Measurements from ENCODE around the gene COL11A2. TPM values are rescaled to one million over a fixed set of nuclear protein-coding genes. Genes with fewer than 3 reads are reported as not detected.
"Not testable (repeated sequence)": the region's sequence is repeated elsewhere in the genome, so short reads cannot be mapped to it uniquely, and the experiment has no call there.

The COL11A2 gene
- total and polyA plus RNA-seq, 2 donors, result 2.1 to 5.5 TPM

DNA sequence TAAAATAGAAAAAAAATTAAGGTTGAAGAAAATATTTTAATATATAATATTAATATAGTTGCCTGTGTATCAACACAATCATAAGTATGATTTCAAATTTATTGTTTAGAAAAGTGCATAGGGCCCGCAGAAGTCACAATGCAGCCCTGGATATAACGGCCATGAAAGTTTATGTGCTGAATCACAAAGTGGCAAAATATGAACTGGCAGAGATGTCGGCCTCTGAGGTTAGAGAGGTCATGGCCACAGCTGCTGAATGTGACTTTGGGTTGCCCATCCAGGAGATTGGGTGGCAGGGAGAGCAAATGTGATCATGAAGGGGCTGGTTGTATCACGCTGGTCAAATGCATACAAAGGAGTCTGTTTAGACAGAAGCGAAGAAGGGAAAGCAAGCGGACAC is 35.7 kb downstream of the COL11A2 start:
- Histone ChIP-seq H3K4me3 (ENCODE audit: low read length in 2 of 2) (no peak overlapping the region), H3K27ac (ENCODE audit: low read depth in 1 of 2, low read length in 1 of 2) (no peak overlapping the region), H3K36me3 (ENCODE audit: control insufficient read depth in 2 of 2, insufficient read depth in 2 of 2, low read length in 1 of 2) (no peaks in the 10 kb centered on the region), H3K9me3 (ENCODE audit: control insufficient read depth in 2 of 2, insufficient read depth in 1 of 2, low read length in 1 of 2) (peaks cover 0 to 2% of the 10 kb centered on the region in 2 donors), H3K4me1 (ENCODE audit: control insufficient read depth in 2 of 2, insufficient read depth in 2 of 2, low read length in 2 of 2) (peaks cover 0 to 4% of the 10 kb centered on the region in 2 donors), H3K27me3 (ENCODE audit: control insufficient read depth in 2 of 2, insufficient read depth in 1 of 2, low read length in 1 of 2) (peaks cover 0 to 13% of the 10 kb centered on the region in 2 donors)
- no peak for DNase-seq (ENCODE audit: low read depth in 6 of 9, low spot score in 9 of 9)
- 98% methylated on average over 6 of the region's 6 CpGs for WGBS

DNA sequence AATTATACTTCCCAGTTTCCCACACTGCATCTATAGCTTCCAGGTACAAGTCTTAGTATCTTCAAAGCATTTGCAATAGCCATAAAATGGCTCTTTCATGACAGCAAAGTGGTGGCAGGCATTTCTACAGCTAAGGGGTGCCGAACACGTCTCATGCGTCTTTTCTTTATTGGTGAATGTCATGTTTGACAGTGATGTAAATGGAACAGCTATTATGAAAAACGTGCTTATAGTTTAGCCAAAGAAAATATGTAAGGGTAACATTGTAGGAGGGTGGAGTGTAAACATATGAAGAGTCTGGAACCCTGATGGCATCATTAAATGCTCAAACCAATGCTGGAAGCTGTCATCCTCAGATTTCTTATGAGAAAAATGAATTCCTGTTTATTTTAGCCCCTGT is 37.9 kb downstream of the COL11A2 start:
- no peak overlapping the region for H3K4me3 ChIP-seq (ENCODE audit: low read length in 2 of 2)
- no peaks in the 10 kb centered on the region for H3K36me3 ChIP-seq (ENCODE audit: control insufficient read depth in 2 of 2, insufficient read depth in 2 of 2, low read length in 1 of 2)
- peak overlapping the region in 1 of 2 donors; percentile 61 for H3K27ac ChIP-seq (ENCODE audit: low read depth in 1 of 2, low read length in 1 of 2)
- WGBS, result 91% methylated on average over 4 of the region's 4 CpGs
- no peaks in the 10 kb centered on the region for H3K27me3 ChIP-seq (ENCODE audit: control insufficient read depth in 2 of 2, insufficient read depth in 1 of 2, low read length in 1 of 2)
- no peaks in the 10 kb centered on the region for H3K4me1 ChIP-seq (ENCODE audit: control insufficient read depth in 2 of 2, insufficient read depth in 2 of 2, low read length in 2 of 2)
- H3K9me3 ChIP-seq (ENCODE audit: control insufficient read depth in 2 of 2, insufficient read depth in 1 of 2, low read length in 1 of 2), result peaks cover 0 to 5% of the 10 kb centered on the region in 2 donors
- DNase-seq (ENCODE audit: low read depth in 6 of 9, low spot score in 9 of 9), result no peak

- H3K27ac ChIP-seq (ENCODE audit: low read depth in 1 of 2, low read length in 1 of 2), result no peak overlapping the region
- no peaks in the 10 kb centered on the region for H3K36me3 ChIP-seq (ENCODE audit: control insufficient read depth in 2 of 2, insufficient read depth in 2 of 2, low read length in 1 of 2)
- DNase-seq (ENCODE audit: low read depth in 6 of 9, low spot score in 9 of 9), result no peak
- 87% methylated on average over 1 of the region's 1 CpG for WGBS
- H3K4me3 ChIP-seq (ENCODE audit: low read length in 2 of 2), result no peak overlapping the region
- H3K4me1 ChIP-seq (ENCODE audit: control insufficient read depth in 2 of 2, insufficient read depth in 2 of 2, low read length in 2 of 2), result no peaks in the 10 kb centered on the region
- peaks cover 0 to 5% of the 10 kb centered on the region in 2 donors for H3K27me3 ChIP-seq (ENCODE audit: control insufficient read depth in 2 of 2, insufficient read depth in 1 of 2, low read length in 1 of 2)
- H3K9me3 ChIP-seq (ENCODE audit: control insufficient read depth in 2 of 2, insufficient read depth in 1 of 2, low read length in 1 of 2), result peaks cover 0 to 5% of the 10 kb centered on the region in 2 donors
Observed at GRCh38 chr6:33151050-33151449, 41.2 kb downstream of the COL11A2 start.

GRCh38 chr6:33150560-33150959 is 41.7 kb downstream of the COL11A2 start:
- not testable (repeated sequence) for H3K9me3 ChIP-seq (ENCODE audit: control insufficient read depth in 2 of 2, insufficient read depth in 1 of 2, low read length in 1 of 2); H3K27ac ChIP-seq (ENCODE audit: low read depth in 1 of 2, low read length in 1 of 2); H3K4me1 ChIP-seq (ENCODE audit: control insufficient read depth in 2 of 2, insufficient read depth in 2 of 2, low read length in 2 of 2); H3K36me3 ChIP-seq (ENCODE audit: control insufficient read depth in 2 of 2, insufficient read depth in 2 of 2, low read length in 1 of 2); H3K27me3 ChIP-seq (ENCODE audit: control insufficient read depth in 2 of 2, insufficient read depth in 1 of 2, low read length in 1 of 2); H3K4me3 ChIP-seq (ENCODE audit: low read length in 2 of 2); DNase-seq (ENCODE audit: low read depth in 6 of 9, low spot score in 9 of 9)
- WGBS, result 96% methylated on average over 3 of the region's 3 CpGs

DNA sequence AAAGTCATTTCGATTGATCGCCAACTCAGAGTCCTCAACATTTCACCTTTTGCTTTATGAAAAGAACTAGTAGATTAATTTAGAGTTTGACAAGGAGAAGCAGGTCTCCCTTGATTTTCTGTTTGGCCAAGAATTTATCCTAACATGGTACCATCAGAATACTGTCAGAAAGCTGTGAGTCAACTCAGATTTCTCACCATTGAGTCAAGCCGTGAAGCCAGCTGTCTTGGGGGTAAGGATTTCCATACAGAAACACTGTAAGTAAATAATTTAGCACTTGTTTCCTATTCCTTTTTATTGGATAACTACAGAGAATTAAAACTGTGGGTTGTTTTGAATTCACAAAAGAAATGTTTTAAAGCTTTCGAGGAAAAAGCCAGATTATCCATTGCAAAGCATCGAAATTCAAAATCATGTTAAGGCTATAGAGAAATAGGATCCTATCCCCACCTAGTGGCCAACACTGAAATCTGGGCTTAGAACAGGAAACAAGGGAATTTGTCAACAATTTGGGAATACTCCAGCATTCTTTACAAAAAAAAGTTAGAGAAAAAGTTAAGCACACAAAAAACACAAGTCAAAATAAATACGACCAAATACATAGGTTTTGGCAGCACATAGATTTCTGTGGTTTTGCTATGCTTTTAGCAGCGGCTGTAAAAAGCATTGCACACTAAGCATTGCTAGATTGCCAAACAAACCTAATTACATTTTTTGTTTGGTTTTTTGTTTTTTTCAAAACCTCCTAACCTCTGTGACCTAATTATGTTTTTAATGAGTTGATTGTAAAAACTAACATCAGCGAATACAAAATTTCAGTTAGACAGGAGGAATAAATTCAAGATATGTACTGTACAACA is 44.2 kb downstream of the COL11A2 start:
- no peaks in the 10 kb centered on the region for H3K36me3 ChIP-seq (ENCODE audit: control insufficient read depth in 2 of 2, insufficient read depth in 2 of 2, low read length in 1 of 2)
- DNase-seq (ENCODE audit: low read depth in 6 of 9, low spot score in 9 of 9), result peak in 3 of 9 donors; percentile 17 to 37 (median 24)
- H3K4me3 ChIP-seq (ENCODE audit: low read length in 2 of 2), result no peak overlapping the region
- 50% methylated on average over 8 of the region's 8 CpGs for WGBS
- H3K27me3 ChIP-seq (ENCODE audit: control insufficient read depth in 2 of 2, insufficient read depth in 1 of 2, low read length in 1 of 2), result peaks cover 0 to 8% of the 10 kb centered on the region in 2 donors
- peaks cover 0 to 8% of the 10 kb centered on the region in 2 donors for H3K9me3 ChIP-seq (ENCODE audit: control insufficient read depth in 2 of 2, insufficient read depth in 1 of 2, low read length in 1 of 2)
- H3K4me1 ChIP-seq (ENCODE audit: control insufficient read depth in 2 of 2, insufficient read depth in 2 of 2, low read length in 2 of 2), result no peaks in the 10 kb centered on the region
- H3K27ac ChIP-seq (ENCODE audit: low read depth in 1 of 2, low read length in 1 of 2), result no peak overlapping the region

DNA sequence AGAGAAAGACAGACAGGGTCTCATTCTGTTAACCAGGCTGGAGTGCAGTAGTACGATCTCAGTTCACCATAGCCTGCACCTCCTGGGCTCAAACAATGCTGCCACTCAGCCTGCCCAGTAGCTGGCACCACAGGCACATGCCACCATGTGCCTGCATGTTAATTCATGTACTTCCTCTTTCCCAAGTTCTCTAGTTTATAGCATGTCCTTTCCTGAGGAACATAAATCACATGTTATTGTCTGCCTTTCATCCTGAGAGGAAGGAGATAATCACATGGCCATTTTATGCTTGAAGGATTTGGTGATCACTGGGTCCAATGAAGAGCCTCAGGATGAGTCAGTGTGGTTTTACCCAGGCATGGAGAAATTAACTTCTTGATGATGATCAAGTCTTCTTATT is 47.9 kb downstream of the COL11A2 start:
- Histone ChIP-seq H3K36me3 (ENCODE audit: control insufficient read depth in 2 of 2, insufficient read depth in 2 of 2, low read length in 1 of 2) (no peaks in the 10 kb centered on the region), H3K27ac (ENCODE audit: low read depth in 1 of 2, low read length in 1 of 2) (no peak overlapping the region), H3K27me3 (ENCODE audit: control insufficient read depth in 2 of 2, insufficient read depth in 1 of 2, low read length in 1 of 2) (peaks cover 0 to 13% of the 10 kb centered on the region in 2 donors), H3K4me3 (ENCODE audit: low read length in 2 of 2) (no peak overlapping the region), H3K4me1 (ENCODE audit: control insufficient read depth in 2 of 2, insufficient read depth in 2 of 2, low read length in 2 of 2) (no peaks in the 10 kb centered on the region), H3K9me3 (ENCODE audit: control insufficient read depth in 2 of 2, insufficient read depth in 1 of 2, low read length in 1 of 2) (peaks cover 0 to 3% of the 10 kb centered on the region in 2 donors)
- WGBS, result 8% methylated on average over 1 of the region's 1 CpG
- DNase-seq (ENCODE audit: low read depth in 6 of 9, low spot score in 9 of 9), result no peak

GRCh38 chr6:33143113-33143770 is 49.0 kb downstream of the COL11A2 start:
- H3K4me1 ChIP-seq (ENCODE audit: control insufficient read depth in 2 of 2, insufficient read depth in 2 of 2, low read length in 2 of 2), result no peaks in the 10 kb centered on the region
- WGBS, result 81% methylated on average over 14 of the region's 14 CpGs
- H3K27me3 ChIP-seq (ENCODE audit: control insufficient read depth in 2 of 2, insufficient read depth in 1 of 2, low read length in 1 of 2), result peaks cover 0 to 9% of the 10 kb centered on the region in 2 donors
- no peaks in the 10 kb centered on the region for H3K36me3 ChIP-seq (ENCODE audit: control insufficient read depth in 2 of 2, insufficient read depth in 2 of 2, low read length in 1 of 2)
- H3K4me3 ChIP-seq (ENCODE audit: low read length in 2 of 2), result no peak overlapping the region
- DNase-seq (ENCODE audit: low read depth in 6 of 9, low spot score in 9 of 9), result no peak
- peaks cover 0 to 3% of the 10 kb centered on the region in 2 donors for H3K9me3 ChIP-seq (ENCODE audit: control insufficient read depth in 2 of 2, insufficient read depth in 1 of 2, low read length in 1 of 2)
- H3K27ac ChIP-seq (ENCODE audit: low read depth in 1 of 2, low read length in 1 of 2), result no peak overlapping the region

- Histone ChIP-seq H3K4me1 (ENCODE audit: control insufficient read depth in 2 of 2, insufficient read depth in 2 of 2, low read length in 2 of 2) (no peaks in the 10 kb centered on the region), H3K4me3 (ENCODE audit: low read length in 2 of 2) (no peak overlapping the region), H3K27me3 (ENCODE audit: control insufficient read depth in 2 of 2, insufficient read depth in 1 of 2, low read length in 1 of 2) (peaks cover 0 to 9% of the 10 kb centered on the region in 2 donors), H3K27ac (ENCODE audit: low read depth in 1 of 2, low read length in 1 of 2) (no peak overlapping the region), H3K36me3 (ENCODE audit: control insufficient read depth in 2 of 2, insufficient read depth in 2 of 2, low read length in 1 of 2) (no peaks in the 10 kb centered on the region), H3K9me3 (ENCODE audit: control insufficient read depth in 2 of 2, insufficient read depth in 1 of 2, low read length in 1 of 2) (peaks cover 0 to 3% of the 10 kb centered on the region in 2 donors)
- WGBS, result 50% methylated on average over 5 of the region's 5 CpGs
- no peak for DNase-seq (ENCODE audit: low read depth in 6 of 9, low spot score in 9 of 9)
Observed at GRCh38 chr6:33142501-33143070, 49.7 kb downstream of the COL11A2 start.

DNA sequence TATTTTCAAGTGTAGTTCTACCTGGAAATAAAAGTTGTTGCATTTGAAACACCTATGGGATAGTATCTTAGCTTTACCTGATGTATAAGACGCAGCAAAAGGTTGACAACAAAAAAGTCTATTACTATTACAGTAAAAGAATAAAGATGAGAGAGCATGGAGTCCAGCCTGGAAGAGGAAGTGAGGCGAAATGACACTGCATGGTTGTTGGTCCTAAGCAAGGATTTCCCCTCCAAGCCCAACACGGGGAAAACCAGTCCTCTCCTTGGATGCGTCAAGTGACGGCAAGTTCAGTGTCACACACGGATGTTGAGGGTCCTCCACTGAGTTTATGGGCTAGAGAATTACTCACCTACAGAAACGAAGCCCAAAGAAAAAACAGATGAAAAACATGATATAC is 51.7 kb downstream of the COL11A2 start:
- DNase-seq (ENCODE audit: low read depth in 6 of 9, low spot score in 9 of 9), result no peak
- H3K36me3 ChIP-seq (ENCODE audit: control insufficient read depth in 2 of 2, insufficient read depth in 2 of 2, low read length in 1 of 2), result no peaks in the 10 kb centered on the region
- 94% methylated on average over 7 of the region's 7 CpGs for WGBS
- peaks cover 0 to 3% of the 10 kb centered on the region in 2 donors for H3K9me3 ChIP-seq (ENCODE audit: control insufficient read depth in 2 of 2, insufficient read depth in 1 of 2, low read length in 1 of 2)
- no peak overlapping the region for H3K27ac ChIP-seq (ENCODE audit: low read depth in 1 of 2, low read length in 1 of 2)
- no peaks in the 10 kb centered on the region for H3K4me1 ChIP-seq (ENCODE audit: control insufficient read depth in 2 of 2, insufficient read depth in 2 of 2, low read length in 2 of 2)
- H3K27me3 ChIP-seq (ENCODE audit: control insufficient read depth in 2 of 2, insufficient read depth in 1 of 2, low read length in 1 of 2), result peaks cover 0 to 9% of the 10 kb centered on the region in 2 donors
- H3K4me3 ChIP-seq (ENCODE audit: low read length in 2 of 2), result no peak overlapping the region

Measured in thymus (tissue), 11 donors.